HG03159 (cell line): ENCODE data around the gene RCSD1.
"Not testable (repeated sequence)": the region's sequence is repeated elsewhere in the genome, so short reads cannot be mapped to it uniquely, and the experiment has no call there.

Experiments
- ATAC-seq: cut with Tn5 transposase; IDR thresholded peaks from one replicate; pipeline ENCODE4 v1.9.1; 2021; ENCODE audit warnings: mild to moderate bottlenecking, moderate library complexity; ENCODE audit not compliant: unreplicated experiment

The RCSD1 gene, protein sequence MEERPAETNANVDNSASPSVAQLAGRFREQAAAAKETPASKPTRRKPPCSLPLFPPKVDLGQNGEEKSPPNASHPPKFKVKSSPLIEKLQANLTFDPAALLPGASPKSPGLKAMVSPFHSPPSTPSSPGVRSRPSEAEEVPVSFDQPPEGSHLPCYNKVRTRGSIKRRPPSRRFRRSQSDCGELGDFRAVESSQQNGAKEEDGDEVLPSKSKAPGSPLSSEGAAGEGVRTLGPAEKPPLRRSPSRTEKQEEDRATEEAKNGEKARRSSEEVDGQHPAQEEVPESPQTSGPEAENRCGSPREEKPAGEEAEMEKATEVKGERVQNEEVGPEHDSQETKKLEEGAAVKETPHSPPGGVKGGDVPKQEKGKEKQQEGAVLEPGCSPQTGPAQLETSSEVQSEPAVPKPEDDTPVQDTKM

DNA sequence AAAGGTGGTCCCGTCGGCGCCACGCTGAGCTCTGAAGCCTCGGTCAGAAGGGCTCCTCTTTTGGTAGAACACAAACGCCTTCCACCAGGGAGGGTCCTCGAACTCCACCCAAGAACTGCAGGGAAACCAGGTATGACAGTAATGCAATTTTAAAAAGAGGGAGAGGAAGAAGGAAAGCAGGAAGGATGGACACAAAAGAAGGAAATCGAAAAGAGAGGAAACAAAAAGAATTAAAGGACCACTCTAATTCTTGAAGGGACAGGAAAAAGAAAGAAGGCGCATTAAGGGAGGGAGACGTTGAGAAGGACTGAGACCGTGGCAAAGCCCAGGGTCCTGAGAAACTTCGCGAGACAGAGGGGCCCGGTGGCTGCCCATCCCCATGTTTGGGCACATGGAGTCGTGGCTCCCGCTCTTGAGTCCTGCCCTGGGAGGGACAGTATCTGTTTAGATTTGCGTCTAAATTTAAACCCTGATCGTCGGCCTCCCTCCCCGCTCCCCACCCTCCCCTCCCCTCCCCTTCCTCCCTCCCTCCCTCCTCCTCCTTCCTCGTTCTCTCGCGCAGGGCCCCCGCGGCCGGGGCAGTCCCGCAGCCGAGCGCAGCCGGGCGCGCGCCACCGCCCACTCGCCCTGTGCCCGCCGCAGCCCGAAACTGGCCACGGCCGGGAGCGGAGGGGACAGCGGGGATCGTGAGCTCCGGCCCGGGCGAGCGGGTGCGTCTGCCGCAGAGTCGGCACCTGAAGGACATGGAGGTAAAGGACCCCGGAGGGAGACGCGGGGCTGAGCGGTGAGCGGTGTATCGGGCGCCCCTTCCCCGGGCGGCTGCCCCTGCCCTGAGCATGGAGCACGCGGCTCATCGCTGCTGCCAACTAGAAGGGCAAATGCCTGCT, at the start of gene RCSD1:
TSS of gene RCSD1 (plus strand) at position 552 of the 887 bp plus-strand sequence. CDS start at position 744, 192 bp downstream.
- no peak for ATAC-seq

DNA sequence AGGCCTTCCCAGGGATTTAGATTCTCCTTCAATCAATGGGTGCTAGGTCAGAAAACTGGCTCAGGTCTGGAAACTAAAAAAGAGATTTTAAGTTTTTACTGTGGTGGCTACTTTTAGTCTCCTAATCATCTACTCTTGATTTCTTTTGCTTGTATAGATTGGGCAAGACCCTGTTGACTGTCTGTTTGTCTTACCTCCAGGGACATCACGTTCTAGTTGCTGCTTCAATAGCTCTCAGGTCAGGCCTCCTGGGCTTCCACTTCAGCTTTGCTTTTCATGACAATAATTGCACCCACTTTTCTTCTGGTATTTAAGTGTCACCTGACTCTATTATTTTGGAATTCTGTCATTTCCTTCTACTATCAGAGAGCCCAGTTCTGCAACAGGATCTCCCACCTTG, 48.0 kb upstream of the RCSD1 start:
- no peak for ATAC-seq

DNA sequence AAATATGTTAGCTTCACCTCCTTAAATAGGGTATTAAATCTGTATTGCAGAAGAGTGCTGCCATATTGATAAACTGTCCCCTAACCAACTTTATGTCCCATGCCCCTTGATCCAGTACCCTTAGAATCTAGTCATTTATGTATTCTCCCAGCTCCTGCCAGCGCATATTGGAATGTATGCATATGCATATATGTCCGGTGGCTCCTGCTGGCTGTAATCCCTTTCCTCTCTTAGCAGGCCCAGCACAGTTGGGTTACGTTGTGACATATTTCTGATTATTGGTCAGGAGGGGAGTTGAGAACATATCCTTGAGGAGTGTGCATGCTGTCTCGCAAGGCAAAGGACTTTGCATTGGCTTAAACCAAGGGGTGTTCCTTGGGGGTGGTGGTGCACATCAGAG, 47.3 kb upstream of the RCSD1 start:
- ATAC-seq = no peak

DNA sequence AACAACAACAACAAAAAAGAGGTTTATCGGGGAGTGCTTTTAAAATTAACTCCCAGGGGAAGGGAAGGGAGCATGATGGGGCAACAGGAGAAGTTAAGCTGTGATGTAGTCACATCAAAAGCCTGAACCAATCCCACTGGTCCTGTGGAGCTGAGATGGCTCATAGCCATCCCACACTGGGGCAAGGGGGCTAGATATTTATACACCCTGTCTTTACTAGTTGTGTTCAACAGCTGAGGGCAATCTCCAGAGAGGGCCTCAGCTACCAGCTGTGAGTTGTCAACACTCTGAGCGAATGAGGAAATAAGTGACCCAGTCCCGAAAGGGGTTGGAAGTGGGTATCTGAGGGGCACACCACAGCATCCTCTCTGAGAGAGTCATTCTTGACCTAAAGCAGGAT, 45.5 kb upstream of the RCSD1 start:
- ATAC-seq = no peak

DNA sequence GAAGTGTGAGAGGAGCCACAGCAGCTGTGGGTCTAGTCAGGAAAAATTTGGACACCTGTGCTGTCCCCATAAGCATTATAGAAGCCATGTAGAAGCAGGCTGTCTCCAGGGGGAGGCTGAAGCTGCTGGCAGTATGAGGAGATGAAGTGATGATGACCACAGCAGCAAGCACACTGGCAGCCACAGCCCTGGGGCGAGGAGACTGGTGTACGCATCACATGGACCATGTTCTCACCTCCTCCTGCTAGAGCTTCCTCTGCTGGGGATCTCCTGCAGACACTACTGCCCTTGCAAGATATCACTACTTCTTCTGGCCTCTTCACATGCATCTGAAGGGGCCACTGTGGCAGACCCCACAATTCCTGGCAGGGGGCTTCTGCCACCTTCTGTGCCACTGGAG, 42.7 kb upstream of the RCSD1 start:
- ATAC-seq = no peak

DNA sequence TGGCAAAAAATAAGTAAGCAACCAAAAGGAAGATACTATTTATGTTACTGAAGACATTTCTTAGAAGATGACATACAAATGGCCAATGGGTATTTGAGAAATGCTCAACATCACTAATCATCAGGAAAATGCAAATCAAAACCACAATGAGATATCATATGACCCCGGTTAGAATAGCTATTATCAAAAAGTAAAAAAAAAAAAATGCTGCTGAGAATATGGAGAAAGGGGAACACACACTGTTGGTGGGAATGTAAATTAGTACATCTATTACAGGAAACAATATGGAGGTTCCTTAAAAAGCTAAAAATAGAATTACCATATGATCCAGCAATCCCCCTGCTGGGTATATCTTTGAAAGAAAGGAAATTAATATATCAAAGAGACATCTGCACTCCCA, 42.2 kb upstream of the RCSD1 start:
- no peak for ATAC-seq

DNA sequence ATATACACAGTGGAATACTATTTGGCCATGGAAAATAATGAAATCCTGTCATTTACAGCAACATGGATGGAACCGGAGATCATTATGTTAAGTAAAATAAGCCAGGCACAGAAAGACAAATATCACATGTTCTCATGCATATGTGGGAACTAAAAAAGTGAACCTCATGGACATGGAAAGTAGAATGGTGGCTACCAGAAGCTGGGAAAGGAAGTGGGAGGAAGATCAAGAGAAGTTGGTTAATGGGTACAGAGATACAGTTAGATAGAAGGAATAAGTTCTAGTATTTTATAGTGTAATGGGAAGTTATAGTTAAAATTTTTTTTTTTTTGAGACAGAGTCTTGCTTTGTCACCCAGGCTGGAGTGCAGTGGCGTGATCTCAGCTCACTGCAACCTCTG, 41.7 kb upstream of the RCSD1 start:
- no peak for ATAC-seq

DNA sequence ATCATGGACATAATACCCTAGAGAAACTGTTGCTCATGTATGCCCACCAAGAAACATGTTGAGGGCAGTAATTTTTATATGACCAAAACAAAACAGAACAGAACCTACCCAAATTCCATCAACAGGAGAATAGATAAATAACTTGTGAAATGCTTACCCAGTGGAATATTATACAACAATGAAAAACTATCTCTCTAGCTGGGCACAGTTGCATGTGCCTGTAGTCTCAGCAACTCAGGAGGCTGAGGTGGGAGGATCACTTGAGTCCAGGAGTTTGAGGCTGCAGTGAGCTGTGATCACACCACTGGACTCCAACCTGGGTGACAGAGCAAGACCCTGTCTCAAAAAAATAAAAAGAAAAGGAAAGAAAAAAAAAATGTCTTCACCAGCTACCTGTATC, 37.6 kb upstream of the RCSD1 start:
- no peak for ATAC-seq

DNA sequence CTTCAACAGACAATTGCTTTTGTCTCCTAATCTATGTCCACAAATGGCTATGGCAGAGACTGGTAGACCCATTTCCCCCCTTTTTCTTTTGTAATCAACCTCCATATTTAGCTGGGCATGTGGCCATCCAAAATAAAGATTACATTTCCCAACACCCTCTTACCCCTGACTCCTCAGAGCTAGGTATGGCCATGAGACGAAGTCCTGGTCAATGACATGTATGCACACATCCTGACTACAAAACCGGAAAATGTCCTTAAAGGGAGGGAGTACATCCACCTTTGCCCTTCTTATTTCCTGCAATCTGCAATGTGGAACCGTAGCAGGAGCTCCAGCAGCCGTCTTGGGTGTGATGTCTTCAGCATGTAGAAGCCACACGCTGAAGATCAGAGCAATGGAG, 36.2 kb upstream of the RCSD1 start:
- no peak for ATAC-seq

DNA sequence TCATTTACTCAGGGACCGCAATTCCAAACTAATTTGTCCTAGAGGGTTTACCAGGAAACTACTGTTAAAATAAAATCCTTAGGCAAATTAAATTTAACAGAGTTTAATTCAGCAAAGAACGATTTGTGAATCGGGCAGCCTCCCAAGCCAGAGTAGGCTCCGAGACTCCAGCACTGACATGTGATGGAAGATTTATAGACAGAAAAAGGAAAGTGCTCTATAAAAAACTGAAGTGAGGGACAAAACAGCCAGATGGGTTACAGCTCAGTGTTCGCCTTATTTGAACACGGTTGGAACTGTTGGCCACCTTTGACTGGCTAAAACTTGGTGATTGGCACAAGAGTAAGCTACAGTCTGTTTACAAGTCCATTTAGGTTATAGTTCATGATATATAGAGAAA, 35.2 kb upstream of the RCSD1 start:
- no peak for ATAC-seq

DNA sequence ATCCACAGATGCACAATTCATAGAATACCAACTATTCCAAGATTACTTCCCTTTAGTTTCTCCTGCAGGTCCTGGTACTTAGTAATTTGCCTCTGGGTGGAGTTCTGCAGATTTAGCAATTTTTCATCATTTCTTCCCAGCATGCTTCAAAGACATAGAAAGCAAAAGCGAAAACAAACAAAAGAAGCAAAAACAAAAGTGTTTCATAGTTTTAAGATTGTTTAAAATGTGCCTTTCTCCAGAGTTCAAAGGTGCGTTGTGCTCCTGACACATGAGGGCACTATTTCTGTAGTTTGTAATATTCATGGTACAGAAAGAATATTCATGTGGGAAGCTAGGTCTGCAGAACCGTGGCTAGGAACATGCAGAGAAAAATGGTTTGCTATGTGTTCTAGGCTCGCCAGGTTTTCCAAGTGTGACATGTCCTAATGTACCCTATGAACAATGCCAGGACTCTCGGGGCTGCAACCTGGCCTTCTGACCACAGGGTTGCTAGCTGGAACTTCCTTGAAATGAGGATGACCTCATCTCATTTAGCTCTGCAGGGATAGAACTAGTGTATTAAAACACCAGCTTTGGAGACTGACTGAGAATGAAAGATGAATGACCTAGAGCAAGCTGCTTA, 30.0 kb upstream of the RCSD1 start:
- peak; percentile 64 for ATAC-seq

DNA sequence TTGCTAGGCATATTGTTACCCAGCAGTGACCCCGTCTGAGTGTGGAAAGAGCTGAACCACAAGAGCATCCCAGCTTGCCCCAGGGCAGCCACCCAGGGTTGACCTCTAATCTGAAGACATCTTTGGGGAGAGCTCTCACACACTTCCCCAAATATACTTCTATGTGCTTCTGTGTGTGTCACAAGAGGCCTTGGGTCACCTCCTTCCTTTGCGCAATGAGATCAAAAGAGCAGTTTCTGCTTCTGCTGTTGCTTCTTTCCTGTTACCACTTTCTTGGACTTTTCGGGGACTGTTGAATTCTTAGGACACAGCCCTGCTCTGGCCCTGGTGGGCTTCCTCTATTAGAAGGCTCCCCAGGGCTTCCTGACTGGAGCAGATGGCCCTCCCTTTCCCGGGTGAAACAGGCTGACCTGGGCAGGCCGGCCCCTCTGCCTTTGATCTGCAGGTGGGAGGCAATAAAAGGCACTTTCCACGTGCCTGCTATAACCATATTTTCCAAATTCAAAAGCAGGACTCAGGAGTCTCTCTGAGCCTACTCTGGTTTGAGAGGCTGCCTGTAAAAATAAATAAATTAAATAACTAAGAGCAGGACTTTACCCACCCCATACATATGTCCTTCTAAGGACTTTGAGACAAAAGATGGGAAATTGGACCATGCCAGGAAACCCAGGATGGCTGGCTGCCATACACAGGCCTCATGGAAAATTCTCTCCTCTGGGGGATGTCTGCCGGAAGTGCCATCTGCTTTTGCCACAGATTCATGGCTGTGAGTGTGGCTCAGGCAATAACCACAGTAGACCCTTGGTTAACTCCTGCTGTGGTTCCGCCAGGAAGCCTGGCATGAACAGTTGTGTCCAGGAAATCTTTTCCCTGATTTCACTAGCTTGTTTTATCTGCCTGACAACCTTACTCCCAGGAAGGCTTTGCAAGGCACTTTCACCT, 28.3 kb upstream of the RCSD1 start:
- ATAC-seq = no peak

DNA sequence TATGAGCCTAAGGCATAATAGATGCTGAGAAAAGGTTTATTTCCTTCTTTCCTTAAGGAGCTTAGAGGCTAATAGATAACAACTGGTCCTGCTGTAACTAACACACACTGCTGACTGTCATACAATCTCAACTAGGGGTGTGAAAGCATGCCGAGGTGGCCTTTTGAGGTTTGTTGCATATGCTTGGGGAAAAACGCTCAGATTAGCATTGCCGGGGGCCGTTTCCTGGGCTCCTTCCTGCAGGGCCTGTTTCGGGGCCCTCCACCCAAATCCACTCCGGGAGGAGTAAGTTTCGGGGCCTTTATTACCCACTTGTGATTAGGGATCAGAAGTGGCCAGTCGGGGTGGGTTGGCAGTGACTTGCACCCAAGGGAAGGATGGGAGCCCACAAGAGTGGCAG, 27.2 kb upstream of the RCSD1 start:
- ATAC-seq = no peak

DNA sequence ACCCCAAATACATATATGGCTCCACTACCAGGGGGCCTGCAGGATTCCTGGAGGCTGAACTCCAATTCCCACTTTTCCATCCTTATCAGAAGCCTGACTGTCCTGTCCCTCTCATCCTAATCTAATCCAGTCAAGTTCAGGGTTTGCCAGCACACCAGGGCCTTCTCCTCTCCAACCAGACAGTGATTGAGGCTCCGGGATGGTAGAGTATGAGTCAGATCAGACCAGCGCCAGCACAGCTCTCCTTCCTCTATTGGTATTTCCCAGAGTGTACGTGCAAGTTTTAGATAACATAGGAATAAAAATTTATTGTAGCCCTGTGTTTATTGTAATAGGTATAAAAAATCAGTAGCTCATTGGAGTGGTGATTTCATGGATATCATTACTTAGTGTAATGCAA, 24.5 kb upstream of the RCSD1 start:
- no peak for ATAC-seq

DNA sequence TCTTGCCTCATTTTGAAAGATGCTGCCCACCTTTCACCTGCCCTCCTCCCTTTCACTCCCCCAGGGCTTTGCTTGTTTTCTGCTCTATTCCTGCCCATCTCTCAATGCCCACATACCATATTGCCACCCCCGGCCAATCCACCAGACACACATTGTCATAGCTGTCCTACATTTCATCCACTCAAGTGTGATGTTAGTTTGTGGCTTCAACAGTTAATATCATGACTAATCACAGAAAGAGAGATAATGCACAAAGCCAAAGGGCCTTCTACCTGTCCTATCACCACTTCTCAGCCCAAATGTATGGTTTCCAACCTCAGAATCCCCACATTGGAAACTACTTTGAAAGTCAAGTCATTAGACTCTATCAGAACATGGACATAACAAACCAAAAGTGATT, 18.0 kb upstream of the RCSD1 start:
- no peak for ATAC-seq

DNA sequence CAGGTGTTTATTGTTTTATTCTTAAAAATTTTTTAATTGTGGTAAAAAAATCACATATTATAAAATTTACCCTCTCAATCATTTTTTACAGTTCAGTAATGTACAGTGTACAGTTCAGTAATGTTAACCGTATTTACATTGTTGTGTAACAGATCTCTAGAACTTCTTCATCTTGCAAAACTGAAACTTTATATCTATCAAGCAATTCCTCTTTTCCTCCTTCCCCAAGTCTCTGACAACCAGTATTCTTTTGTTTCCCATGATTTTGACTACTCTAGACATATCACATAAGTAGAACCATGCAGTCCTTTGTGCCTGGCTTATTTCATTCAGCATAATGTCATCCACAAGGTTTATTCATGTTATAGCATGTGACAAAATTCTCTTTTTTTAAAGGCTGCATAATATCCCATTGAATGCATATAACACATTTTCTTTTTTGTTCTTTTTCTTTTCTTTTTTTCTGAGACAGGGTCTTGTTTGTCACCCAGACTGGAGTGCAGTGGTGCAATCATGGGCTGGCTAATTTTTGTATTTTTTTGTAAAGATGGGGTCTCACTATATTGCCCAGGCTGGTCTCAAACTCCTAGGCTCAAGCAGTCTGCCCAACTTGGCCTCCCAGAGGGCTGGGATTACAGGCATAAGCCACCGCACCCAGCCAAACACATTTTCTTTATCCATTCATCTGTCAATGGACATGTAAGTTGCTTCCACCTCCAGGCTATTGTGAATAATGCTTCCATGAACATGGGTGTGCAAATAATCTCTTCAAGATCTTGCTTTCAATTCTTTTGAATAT, 17.2 kb upstream of the RCSD1 start:
- ATAC-seq = no peak

DNA sequence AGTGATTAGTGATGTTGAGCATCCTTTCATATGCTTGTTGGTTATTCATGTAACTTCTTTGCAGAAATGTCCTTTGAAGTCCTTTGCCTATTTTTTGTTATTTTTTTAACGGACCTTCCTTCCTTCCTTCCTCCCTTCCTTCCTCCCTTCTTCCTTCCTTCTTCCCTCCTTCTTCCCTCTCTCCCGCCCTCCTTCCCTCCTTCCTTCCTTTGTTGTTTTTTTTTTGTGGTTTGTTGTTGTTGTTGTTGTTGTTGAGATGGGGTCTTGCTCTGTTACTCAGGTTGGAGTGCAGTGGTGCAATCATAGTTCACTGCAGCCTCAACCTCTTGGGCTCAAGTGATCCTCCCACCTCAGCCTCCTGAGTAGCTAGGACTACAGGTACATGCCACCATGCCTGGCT, 16.0 kb upstream of the RCSD1 start:
- not testable (repeated sequence) for ATAC-seq

DNA sequence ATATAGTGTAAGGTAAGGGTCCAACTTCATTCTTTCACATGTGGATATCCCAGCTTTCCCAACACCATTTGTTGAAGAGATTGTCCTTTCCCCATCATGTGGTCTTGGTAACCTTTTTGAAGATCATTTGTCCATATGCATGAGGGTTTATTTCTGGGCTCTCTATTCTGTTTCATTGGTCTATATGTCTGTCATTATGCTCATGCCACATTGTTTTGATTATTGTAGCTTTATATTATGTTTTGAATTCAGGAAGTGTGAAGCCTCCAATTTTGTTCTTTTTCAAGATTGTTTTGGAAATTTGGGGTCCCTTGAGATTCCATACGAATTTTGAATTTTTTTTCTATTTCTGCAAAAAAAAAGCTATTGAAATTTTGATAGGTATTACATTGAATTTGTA, 15.2 kb upstream of the RCSD1 start:
- ATAC-seq = no peak

DNA sequence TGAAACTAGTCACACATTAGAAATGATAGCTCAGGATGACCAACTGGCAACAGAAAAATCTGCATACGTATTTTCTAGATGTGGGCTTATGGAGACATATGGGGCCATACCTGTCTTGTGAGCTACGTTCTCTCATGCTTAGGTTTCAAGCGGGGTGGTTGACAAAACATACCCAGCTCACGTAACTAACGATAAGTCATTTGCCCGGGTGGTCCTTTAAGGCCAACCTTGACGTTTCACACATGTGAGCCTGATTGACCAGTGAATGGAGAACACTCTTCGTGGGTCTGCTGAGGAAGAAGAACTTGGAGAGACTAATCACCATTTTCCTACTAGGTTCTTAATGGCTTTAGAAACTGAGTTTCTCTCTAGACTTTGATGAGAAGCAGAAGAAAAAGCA, 13.5 kb upstream of the RCSD1 start:
- ATAC-seq = no peak
